ENCODE results near the gene MAN2A2.
A peak's percentile ranks its signal among the peaks of the same experiment; 100 is the strongest.

MAN2A2 gene

DNA sequence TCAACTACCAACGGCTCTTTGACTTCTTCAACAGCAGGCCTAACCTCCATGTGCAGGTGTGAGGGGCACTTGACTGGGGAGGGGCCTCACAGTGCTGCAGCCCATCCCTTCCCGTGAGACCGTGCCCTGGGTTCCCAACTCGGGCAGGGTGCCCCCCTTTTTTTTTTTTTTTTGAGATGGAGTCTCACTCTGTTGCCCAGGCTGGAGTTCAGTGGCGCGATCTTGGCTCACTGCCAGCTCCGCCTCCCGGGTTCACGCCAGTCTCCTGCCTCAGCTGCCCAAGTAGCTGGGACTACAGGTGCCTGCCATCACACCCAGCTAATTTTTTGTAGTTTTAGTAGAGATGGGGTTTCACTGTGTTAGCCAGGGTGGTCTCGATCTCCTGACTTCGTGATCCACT is 6.3 kb downstream of the MAN2A2 start:
- TF ChIP-seq NFIC (IDR thresholded peaks at IDR 0.05): peak; percentile 65

DNA sequence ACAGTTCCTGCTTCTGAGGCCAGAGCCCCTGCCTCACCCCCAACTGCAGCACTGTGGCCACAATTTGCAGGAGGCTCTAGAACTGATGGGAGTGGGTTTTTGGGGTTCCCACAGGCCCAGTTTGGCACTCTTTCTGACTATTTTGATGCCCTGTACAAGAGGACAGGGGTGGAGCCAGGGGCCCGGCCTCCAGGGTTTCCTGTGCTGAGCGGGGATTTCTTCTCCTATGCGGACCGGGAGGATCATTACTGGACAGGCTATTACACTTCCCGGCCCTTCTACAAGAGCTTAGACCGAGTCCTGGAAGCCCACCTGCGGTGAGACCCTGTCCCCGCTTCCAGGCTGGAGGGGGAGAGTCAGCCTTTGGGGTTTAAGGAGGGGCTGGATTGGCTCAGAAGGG is 6.9 kb downstream of the MAN2A2 start:
- TF ChIP-seq EGR1 (IDR thresholded peaks at IDR 0.05): no peak
- TF ChIP-seq TCF12 (IDR thresholded peaks at IDR 0.05; ENCODE audit: low read depth): no peak
- TF ChIP-seq, protein P1, sequence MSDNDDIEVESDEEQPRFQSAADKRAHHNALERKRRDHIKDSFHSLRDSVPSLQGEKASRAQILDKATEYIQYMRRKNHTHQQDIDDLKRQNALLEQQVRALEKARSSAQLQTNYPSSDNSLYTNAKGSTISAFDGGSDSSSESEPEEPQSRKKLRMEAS (IDR thresholded peaks at IDR 0.05): no peak
- TF ChIP-seq TEAD4 (IDR thresholded peaks at IDR 0.05): no peak
- no peak for TF ChIP-seq EP300 (IDR thresholded peaks at IDR 0.05; ENCODE audit: borderline replicate concordance)
- no peak for TF ChIP-seq CEBPB (IDR thresholded peaks at IDR 0.05)
- no peak for TF ChIP-seq ZBTB7A (IDR thresholded peaks at IDR 0.05; ENCODE audit: low read depth)
- TF ChIP-seq CREB1 (IDR thresholded peaks at IDR 0.05; ENCODE audit: low read depth): no peak
- TF ChIP-seq, protein P2, sequence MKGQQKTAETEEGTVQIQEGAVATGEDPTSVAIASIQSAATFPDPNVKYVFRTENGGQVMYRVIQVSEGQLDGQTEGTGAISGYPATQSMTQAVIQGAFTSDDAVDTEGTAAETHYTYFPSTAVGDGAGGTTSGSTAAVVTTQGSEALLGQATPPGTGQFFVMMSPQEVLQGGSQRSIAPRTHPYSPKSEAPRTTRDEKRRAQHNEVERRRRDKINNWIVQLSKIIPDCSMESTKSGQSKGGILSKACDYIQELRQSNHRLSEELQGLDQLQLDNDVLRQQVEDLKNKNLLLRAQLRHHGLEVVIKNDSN (IDR thresholded peaks at IDR 0.05): no peak
- TF ChIP-seq FOXM1 (IDR thresholded peaks at IDR 0.05; ENCODE audit: borderline replicate concordance, low read depth): no peak

DNA sequence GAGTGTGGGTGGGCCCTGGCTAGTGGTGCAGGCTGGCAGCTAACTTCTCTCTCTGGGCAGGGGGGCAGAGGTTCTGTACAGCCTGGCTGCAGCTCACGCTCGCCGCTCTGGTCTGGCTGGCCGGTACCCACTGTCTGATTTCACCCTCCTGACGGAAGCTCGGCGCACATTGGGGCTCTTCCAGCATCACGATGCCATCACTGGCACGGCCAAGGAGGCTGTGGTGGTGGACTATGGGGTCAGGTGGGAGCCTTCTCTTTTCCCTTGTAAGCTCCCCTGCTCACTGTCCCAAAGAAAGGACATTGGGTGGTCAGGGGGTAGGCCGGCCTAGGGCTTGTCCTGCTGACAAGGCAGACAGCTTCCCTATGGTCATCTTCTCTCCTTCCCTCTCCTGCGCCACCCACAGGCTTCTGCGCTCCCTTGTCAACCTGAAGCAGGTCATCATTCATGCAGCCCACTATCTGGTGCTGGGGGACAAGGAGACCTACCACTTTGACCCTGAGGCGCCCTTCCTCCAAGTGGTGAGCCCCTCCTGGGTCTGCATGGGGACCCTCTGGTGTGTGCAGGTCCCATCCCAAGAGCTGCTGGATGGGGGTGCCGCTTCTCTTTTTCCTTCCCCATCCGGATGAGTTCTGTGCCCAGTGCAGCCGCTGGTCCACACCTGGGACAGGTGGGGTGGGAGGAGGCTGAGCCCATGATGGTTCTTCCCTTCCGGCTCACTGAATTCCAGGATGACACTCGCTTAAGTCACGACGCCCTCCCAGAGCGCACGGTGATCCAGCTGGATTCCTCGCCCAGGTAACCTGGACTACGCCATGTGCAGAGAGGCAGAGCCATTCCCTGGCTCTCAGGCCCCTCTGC is 7.6 kb downstream of the MAN2A2 start:
- TF ChIP-seq EP300 (IDR thresholded peaks at IDR 0.05; ENCODE audit: borderline replicate concordance) (no peak), TCF12 (IDR thresholded peaks at IDR 0.05; ENCODE audit: low read depth) (no peak), YY1 (IDR thresholded peaks at IDR 0.05; ENCODE audit: low read depth) (no peak), CREB1 (IDR thresholded peaks at IDR 0.05; ENCODE audit: low read depth) (no peak), TAF1 (IDR thresholded peaks at IDR 0.05; ENCODE audit: low read depth) (no peak), TEAD4 (IDR thresholded peaks at IDR 0.05) (no peak), FOXM1 (IDR thresholded peaks at IDR 0.05; ENCODE audit: borderline replicate concordance, low read depth) (no peak), EGR1 (IDR thresholded peaks at IDR 0.05) (no peak), CEBPB (IDR thresholded peaks at IDR 0.05) (no peak), ZBTB7A (IDR thresholded peaks at IDR 0.05; ENCODE audit: low read depth) (no peak), NFIC (IDR thresholded peaks at IDR 0.05) (no peak)
- TF ChIP-seq, protein P2 (IDR thresholded peaks at IDR 0.05): no peak
- TF ChIP-seq, protein P3, sequence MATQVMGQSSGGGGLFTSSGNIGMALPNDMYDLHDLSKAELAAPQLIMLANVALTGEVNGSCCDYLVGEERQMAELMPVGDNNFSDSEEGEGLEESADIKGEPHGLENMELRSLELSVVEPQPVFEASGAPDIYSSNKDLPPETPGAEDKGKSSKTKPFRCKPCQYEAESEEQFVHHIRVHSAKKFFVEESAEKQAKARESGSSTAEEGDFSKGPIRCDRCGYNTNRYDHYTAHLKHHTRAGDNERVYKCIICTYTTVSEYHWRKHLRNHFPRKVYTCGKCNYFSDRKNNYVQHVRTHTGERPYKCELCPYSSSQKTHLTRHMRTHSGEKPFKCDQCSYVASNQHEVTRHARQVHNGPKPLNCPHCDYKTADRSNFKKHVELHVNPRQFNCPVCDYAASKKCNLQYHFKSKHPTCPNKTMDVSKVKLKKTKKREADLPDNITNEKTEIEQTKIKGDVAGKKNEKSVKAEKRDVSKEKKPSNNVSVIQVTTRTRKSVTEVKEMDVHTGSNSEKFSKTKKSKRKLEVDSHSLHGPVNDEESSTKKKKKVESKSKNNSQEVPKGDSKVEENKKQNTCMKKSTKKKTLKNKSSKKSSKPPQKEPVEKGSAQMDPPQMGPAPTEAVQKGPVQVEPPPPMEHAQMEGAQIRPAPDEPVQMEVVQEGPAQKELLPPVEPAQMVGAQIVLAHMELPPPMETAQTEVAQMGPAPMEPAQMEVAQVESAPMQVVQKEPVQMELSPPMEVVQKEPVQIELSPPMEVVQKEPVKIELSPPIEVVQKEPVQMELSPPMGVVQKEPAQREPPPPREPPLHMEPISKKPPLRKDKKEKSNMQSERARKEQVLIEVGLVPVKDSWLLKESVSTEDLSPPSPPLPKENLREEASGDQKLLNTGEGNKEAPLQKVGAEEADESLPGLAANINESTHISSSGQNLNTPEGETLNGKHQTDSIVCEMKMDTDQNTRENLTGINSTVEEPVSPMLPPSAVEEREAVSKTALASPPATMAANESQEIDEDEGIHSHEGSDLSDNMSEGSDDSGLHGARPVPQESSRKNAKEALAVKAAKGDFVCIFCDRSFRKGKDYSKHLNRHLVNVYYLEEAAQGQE (IDR thresholded peaks at IDR 0.05; ENCODE audit: low read depth): no peak

DNA sequence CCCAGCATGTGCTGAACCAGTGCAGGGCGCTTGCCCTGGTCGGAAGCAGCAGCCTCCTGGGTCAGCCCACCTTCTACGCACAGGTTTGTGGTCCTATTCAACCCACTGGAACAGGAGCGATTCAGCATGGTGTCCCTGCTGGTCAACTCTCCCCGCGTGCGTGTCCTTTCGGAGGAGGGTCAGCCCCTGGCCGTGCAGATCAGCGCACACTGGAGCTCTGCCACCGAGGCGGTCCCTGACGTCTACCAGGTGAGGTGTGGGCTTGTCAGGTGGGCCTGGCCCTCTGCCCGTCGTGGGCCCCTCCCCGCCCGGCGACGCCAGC is 8.2 kb downstream of the MAN2A2 start:
- TF ChIP-seq ZBTB7A (IDR thresholded peaks at IDR 0.05; ENCODE audit: low read depth) (no peak), TCF12 (IDR thresholded peaks at IDR 0.05; ENCODE audit: low read depth) (no peak), EP300 (IDR thresholded peaks at IDR 0.05; ENCODE audit: borderline replicate concordance) (no peak)
- TF ChIP-seq, protein P2 (IDR thresholded peaks at IDR 0.05): no peak
- TF ChIP-seq, protein P1 (IDR thresholded peaks at IDR 0.05): no peak
- TF ChIP-seq, protein P3 (IDR thresholded peaks at IDR 0.05; ENCODE audit: low read depth): no peak

DNA sequence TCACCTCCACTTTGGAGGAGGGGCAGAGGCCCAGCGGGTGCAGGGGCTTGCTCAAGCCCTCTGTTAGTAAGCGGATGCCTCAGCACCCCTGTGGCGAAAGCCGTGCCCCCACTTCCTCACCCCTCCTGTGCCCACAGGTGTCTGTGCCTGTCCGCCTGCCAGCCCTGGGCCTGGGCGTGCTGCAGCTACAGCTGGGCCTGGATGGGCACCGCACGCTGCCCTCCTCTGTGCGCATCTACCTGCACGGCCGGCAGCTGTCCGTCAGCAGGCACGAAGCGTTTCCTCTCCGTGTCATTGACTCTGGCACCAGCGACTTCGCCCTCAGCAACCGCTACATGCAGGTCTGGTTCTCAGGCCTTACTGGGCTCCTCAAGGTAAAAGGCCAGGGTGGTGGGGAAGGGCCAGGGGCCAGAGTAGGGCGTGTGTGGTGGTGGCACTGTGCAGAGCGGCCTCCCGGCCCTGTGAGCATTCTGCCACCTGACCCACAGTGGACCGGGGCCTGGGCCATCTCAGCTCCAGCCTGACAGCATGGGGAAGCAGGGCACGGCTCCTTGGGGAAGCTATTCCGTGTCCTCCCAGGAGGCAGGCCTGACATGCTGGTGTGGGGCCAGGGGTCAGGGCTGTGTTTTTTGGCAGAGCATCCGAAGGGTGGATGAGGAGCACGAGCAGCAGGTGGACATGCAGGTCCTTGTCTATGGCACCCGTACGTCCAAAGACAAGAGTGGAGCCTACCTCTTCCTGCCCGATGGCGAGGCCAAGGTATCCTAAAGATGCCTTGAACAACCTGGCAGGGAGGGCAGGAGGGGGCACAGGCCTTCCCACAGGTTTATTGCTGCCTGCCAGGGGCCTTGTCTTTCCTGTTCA is 9.0 kb downstream of the MAN2A2 start:
- TF ChIP-seq EGR1 (IDR thresholded peaks at IDR 0.05): no peak
- no peak for TF ChIP-seq RAD21 (IDR thresholded peaks at IDR 0.05; ENCODE audit: low read depth)
- TF ChIP-seq YY1 (IDR thresholded peaks at IDR 0.05; ENCODE audit: low read depth): no peak
- TF ChIP-seq TEAD4 (IDR thresholded peaks at IDR 0.05): no peak
- TF ChIP-seq FOXM1 (IDR thresholded peaks at IDR 0.05; ENCODE audit: borderline replicate concordance, low read depth): no peak
- TF ChIP-seq, protein P1 (IDR thresholded peaks at IDR 0.05): no peak
- TF ChIP-seq, protein P3 (IDR thresholded peaks at IDR 0.05; ENCODE audit: low read depth): no peak
- TF ChIP-seq, protein P2 (IDR thresholded peaks at IDR 0.05): no peak
- TF ChIP-seq NFIC (IDR thresholded peaks at IDR 0.05): no peak
